NCI-H1694 treated with DMSO at 0.1 percent for 48 hours (cell line): ENCODE data around the gene CDC42EP3.
A peak's percentile ranks its signal among the peaks of the same experiment; 100 is the strongest.

Experiments used
- DNase-seq: peaks from one replicate; lab custom pipeline; 2025; lab: John Stamatoyannopoulos, UW

The CDC42EP3 gene

DNA sequence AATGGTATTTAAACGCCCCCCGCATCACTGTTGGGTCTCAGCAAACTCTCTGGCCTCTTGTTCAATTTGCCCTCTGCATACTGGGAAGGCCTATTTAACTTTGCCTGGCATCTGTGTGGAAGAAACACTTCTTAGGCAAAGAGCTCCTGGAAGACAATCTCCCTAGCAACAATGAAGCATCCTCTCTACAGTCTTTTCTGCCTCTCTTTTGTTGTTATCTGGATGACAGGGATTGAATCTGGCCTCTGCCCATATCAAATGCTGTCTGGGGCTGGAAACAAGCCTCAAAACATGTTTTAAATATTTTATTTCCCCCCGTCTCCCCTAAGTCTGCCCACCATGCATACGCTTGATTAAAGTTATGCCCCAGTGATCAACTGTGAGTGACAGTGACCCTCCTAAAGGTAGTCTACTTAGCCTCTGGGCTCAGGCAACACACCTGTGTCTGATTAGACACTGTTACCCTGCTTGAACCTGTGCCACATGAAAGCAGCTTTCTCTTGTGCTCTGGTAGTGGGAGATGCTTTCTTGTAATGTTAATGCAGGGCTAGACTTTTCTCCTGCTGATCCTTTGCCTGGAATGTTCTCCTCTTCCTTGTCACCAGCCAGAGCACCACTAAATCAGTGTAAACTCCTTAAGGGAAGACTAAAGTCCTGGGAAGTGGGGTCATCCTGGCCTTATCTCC, 34.9 kb downstream of the CDC42EP3 start:
- DNase-seq = no peak

DNA sequence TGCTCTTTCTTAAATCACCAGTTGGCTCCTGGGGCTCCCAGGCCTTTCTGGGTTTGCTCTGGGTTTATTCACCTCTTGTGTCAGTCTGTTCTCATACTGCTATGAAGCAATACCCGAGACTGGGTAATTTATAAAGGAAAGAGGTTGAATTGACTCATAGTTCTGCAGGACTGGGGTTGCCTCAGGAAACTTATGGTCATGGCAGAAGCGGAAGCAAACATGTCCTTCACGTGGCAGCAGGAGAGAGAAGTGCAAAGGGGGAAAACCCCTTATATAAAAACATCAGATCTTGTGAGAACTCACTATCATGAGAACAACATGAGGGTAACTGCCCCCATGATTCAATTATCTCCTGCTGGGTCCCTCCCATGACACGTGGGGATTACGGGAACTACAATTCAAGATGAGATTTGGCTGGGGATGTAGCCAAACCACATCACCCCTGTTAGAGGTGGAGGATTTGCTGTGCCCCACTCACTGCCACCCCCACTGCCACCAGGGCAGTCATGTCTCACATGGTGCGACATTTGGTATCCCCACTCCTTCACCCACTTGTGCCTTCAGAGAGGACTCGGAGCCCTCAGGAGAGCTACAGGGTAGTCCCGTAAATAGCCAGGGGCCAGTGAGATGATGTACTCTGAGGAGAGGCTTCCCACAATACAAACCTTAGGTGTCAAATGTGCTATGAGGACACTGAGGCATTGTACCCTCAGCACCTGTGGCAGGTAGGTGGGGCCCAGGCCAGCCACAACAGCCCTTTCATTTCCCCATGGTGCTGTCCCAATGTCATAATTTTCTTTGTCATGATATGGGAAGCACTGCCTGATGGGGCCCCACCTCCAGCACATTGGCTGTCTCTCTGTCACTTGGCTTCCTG, 35.7 kb downstream of the CDC42EP3 start:
- peak; percentile 16 for DNase-seq

DNA sequence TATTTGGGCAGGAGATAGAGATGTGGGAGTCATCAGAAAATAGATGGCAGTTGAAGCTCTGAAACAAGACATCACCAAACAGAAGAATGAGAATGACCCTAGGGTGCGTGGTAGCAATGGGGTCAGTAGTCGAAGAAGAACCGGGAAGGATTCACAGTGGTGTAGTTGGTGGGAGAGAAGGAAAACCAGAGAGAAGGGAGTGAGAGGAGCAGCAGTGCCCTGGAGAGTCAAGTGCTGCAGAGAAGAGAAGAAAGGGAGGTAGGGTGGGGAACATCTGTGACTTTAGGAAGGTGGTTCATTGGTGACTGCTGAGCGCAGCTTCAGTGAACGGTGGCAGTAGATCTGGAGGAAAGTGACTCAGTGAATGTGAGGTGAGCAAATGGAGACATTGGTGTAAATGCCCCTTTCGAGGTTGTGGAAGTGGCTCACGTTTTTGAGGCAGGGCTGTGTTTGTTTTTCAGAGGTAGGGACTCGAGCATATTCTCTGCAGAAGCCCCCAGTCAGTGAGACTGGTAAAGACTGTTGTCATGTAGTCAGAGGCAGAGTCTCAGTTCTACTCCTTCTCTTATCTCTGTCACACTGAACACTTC, 36.4 kb downstream of the CDC42EP3 start:
- DNase-seq = no peak

DNA sequence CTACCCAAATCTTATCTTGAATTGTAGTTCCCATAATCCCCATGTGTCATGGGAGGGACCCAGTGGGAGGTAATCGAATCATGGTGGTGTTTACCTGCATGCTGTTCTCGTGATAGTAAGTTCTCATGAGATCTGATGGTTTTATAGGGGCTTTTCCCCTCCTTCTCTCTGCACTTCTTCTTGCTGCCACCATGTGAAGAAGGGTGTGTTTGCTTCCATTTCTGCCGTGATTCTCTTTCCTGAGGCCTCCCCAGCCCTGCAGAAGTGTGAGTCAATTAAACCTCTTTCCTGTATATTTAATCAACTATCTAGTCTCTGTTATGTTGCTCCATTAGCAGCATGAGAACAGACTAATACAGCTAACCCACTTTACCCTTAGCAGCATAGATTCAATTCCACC, 37.6 kb downstream of the CDC42EP3 start:
- no peak for DNase-seq

DNA sequence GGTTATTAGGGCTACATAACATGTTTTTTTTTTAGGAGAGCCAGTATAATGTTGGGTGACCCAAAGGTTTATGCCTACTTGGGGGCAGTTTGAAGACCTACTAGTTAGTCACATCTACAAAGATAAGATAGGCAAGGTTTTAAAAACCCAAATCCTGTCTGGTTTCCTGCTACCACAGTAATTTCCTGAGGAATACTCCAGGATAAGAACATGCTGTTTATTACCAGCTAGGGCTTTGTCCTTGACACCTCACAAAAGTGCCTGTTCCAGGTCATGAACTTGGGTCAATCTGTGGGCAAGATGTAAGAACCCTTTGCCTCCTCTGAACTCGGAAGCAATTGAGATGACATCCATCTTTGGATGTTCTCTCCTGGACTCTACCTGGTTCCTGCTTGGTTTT, 38.2 kb downstream of the CDC42EP3 start:
- no peak for DNase-seq

DNA sequence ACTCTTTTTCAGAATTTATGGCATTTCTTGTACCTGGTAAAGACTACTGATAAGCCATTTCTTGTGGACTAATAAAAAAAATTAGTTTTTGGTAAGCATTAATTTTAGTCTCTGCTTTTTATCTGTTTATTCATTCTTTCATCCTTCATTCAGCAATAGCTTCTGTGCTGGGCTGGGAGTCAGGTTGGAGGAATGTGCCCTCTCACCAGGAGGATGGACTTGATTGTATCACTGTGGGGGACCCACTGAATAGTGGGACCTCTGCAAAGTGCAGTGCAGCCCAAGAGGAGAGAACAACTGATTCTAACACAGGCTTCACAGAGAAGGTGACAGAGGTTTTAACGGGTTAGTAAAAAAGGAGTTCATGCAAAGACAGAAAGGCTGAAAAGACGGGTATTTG, 39.1 kb downstream of the CDC42EP3 start:
- no peak for DNase-seq

DNA sequence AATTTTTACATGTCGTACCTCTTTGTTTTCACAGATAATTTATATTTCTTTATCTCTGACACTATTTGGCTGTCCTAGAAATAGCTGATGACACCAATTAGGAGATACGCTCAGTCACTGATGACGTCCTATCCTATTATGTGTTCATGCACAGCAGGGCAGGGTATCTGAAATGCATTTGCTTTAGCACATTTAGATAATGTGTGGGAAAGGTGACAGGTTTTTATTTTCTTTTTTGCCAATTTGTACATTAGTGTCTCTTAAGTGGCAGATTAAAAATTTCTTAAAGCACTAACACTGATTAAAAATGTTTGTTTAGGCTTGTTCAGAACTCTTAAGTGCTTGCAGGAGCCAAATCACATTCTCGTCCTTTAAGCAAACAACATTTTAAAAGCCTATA, 39.7 kb downstream of the CDC42EP3 start:
- DNase-seq = no peak

DNA sequence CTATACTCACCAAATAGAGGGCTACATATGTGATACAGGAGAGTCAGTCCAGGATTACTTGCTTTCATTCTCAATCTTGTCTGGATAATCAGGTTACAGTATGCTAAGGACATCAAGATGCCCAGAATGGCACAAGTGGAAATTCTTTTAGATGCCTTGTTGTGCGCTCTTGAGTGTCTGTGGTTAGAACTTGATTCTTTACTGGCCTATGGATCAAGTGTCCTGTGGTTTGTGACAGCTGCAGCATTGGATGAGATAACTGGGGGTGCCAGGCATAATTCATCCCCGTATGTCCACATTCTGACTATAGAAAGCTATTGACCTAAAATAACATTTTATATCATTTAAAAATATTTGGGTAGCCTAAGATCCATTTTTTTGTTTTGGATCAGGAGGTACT, 40.1 kb downstream of the CDC42EP3 start:
- no peak for DNase-seq

DNA sequence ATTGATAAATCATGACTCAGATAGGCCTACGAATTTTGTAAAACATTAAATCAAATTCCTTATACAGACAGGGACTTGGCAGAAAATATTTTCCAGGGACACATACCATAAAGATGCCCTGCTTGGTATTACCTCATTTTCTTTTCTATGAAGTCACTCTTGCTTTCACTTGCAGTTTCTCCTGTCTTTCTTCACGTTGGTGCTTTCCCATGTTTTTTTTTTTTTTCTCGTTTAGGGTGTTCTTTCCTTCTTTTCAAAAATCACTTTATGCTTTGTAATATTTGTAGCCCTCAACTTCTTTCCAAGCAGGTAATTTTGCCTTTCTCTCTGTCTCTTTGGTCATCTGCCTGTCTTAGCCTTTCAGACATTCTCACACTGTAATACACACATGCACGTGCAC, 40.7 kb downstream of the CDC42EP3 start:
- no peak for DNase-seq

DNA sequence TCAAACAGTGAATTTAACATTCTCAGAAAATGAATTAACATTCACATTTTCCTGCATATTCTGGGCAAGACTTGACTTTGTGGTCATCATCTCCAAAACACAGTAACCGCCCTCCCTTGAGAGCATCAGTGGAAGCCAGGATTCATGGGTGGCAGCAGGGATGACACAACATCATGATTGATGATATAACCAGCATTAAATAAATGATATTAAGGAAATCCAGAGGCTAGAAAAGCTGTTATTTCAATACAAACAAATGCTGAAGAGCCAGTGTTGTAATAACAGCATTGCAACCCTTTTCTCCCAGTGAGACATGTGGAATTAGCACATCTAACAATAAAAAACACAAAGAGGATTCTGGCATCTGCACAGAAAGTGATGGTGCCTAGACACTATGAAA, 41.1 kb downstream of the CDC42EP3 start:
- DNase-seq = no peak

DNA sequence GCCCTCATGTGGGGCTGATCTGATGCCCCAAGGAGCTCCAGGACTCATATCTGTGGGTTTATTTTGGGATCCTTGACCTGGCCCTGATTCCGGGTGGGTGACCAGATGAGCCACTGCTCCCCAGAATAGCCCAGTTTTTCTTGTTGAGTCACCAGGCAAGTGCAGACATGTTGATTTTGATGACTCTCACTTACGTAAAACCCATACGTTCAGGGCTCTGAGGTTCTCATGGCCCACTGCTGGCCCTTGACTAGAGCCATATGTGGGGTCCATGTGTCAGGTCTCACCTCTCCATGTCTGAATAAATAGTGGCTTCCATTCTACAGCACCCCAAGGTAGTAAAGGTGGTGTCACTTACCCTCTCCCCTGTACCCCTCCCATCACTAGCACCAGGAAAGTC, 41.9 kb downstream of the CDC42EP3 start:
- DNase-seq = no peak

DNA sequence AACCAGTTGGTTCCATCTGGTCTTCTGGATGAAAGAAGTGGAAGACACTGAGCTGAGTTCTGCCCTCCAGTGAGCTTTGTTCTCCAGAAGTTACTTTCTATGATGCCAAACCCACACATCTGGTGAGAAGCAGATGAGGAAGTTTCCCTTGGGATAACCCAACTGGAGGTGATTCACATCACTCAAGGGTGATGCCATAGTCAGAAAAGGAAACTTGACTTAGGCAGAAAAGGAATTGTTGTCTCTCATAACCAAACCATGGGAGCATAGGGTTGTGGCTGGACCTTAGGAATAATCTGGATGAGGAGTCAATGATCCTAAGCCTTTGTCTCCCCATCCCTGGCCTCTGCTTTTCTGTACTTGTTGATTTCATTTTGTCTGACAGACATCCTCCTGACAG, 43.7 kb downstream of the CDC42EP3 start:
- no peak for DNase-seq

DNA sequence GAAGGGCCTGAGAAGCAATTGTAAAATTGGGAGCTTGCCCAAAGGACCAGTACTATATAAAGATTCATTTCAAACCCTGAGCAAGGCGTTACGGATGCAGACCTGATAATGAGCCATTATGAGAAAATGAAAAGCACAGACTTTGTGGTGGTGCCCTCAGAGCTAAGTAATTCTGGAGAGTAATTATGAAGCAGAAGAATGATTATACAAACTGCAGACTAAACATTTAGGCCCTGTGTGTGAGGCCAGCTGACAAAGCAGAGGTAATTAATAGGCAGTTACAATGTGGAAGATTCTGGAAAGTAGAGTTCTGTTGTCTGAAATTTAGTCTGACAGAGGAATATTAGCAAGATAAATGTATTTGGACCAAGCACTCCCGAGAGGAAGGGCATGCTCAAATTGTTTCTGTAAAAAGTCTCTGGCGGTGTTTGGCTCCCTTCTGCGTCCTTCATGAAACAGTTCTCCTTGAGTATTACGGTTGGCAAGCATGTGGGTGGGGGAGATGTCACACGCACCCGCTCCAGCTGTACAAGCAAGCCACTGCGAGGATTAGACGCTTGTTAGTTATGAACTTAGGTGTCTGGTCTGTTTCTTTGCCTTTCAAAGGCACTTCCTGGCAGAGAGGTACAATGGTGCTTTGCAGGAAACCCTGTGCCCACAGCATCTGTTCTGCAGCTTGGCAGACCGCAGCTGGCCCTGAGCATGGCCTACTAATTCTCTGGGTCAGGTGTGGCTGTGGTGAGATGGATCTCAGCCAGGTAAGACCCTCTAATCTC, 45.5 kb downstream of the CDC42EP3 start:
- DNase-seq = no peak

DNA sequence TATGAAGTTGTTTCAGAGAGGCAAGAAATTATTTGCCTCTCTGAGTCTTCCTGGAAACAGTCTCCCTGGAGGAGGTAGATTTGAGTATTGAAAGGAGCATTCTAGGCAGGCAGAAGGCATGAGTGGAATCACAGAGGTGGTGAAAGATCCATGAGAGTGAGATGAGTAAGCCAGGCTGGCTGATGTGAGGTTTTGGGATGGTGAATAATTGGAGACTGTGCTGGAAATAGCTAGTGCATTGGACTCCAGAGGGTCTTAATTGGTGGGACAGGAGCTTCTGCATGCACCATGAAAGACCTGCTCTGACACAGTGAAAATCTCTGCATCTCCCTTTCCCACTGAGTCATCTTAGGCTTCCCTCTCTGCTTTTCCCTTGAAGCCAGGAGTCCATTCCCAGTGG, 46.3 kb downstream of the CDC42EP3 start:
- DNase-seq = no peak

DNA sequence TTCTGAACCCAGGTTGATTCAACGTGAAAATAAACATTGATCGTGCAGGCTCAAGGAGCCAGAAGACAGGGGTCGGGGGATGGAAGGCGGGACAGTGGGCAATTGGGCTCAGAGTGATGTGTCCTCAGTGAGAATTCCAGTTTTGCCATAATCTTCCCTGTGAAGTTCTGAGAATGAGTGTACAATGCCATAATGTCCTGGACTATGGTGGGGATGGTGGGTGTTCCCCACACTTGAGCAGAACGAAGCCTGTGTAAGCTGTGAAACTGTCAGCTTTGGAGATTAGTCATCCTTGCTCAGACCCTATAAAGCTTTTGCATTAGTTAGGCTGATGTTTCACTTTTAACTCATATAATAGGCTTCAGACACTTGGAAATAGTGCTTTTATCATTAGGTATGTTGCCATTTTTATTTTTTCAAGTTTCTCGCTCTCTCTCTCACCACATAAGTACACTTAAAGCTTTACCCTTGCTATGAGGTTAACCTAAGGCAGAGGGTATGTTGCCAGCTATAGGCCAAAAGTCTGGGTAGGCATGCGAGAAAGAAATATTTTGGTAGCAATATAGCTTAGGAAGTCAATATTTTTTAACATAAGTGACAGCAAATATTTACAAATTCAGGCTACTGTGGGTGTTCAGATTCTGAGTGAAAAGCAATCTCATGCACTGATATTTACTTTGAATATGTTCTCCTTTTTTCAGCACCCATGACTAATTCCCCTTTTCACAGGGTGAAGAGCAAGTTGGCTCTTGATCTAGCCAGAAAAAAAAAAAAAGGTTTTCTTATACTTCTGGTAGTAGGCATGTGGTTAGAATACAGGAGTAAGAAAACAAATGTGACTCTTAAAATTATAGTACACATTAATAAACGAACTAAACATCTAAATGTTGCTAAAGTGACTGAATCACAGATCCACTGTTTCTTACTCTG, 47.2 kb downstream of the CDC42EP3 start:
- DNase-seq = no peak

DNA sequence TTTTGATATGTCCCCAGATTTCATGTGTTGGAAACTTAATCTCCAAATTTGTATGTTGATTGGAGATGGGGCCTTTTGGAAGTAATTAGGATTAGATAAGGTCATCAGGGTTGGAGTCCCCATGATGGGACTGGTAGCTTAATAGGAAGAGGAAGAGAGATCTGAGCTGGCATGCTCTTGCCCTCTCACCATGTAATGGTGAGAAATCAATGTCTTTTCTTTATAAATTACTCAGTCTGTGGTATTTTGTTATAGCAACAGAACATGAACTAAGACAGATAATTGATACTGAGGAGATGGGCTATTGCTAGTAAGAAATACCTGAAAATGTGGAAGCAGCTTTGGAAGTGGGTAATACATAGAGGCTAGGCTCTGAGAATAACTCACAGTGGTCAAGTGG, 48.0 kb downstream of the CDC42EP3 start:
- DNase-seq = no peak

DNA sequence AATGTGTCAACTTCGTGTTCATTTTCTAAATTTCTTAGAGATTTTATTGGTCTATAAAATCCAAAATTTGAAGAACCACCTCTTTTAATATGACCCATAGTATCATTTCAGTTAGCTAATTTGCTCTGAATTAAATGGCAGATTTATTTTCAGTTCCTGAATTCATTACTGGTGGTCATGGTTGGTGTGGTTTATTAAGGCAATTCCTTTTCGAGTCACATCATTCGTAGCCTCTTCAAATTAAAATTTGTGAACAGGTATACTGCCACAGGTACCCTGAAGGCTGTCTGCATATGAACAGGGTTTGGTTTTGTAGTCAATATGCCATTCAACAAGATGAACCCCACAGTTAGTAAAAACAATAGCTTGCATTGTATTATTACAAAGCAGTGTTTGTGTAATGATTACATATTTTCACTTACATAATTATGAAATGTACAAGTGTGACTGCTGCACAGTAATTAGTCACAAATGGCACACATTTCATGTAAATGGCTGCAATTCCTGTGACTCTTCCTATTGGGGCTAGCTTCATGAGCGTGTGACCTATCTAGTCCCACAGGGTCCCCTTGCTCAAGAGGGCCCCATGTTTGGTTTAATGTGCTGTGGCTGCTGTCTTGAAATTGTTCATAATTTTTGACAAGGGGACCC, 48.9 kb downstream of the CDC42EP3 start:
- DNase-seq = no peak

DNA sequence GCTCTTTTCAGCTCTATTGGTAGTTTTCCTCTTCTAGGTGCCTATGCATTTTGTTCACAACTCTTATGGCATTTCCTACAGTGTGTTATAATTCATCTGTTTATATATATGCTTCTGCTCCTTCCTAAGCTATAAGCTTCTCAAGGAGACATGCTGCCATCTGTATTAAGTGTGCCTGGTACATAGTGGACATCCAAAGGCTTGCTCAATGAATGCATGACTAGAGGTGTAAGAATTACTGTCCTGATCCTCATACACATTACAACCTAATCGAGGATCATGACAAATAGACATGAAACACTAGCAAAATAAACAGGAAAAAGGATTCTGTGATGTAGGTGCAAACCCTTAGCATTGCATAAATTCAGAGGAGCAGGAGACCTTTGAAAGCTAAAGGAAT, 50.2 kb downstream of the CDC42EP3 start:
- no peak for DNase-seq

DNA sequence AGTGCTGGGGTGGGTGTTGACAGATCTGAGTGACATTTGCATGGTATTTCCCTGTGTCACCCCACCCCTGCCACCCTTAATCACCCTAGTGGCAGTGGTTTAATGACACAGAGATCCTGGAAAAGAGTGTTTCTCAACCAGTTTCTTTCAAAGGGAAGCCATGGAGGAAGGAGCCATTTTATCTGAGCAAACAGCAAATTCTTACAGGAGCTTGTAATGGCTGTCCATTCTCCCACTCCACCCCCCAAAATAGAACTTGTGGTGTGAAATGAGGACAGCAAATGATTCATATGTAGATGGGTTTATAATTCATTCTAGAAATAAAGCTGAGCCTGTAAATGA, 51.5 kb downstream of the CDC42EP3 start:
- DNase-seq = no peak

DNA sequence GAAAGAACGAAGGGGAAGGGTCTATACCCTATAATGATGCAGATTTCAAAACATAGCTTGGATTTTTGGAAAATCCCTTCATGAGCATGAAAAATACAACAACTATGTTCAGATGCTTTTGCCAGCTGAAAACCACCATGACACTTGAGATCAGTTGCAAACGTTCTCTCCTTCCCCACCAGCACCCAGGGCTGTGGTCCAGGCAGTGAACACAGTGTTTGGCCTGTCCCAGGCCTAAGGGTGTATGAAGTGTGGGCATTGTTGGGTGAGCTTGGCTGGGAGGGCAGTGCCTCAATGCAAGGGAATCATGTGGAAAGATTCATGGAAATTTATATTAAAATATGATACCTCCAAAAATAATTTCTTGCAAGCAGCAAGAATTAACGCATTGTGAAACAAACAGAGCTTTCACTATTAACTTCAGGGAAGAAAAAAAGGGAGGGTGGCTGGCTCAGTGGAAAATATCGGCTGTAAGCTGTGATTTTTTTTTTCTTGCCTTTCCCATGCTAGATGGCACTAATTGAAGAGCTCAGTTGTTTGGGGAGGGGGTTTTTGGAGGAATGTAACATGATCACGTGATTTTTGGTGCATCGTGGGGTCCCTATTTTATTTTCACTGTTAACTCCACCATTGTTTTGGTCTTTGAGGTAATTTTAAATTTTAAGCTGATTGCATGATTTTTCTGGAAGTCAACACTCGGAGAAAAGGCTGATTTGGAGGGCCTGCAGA, 52.0 kb downstream of the CDC42EP3 start:
- no peak for DNase-seq
